Endothelial cell of umbilical vein (primary cell): ENCODE measurements around the gene ERMN. TPM values are rescaled to one million over a fixed set of nuclear protein-coding genes. Genes with fewer than 3 reads are reported as not detected.

Experiments used
- BruUV-seq: library from RNA; stranded (reverse); fragments of 400-500 nt; replicated peaks from 2 replicates; lab custom pipeline; 2021; lab: Mats Ljungman, UMichigan
- CTCF ChIA-PET: fragments of 300-600, 350-600 bp; sonication (Branson Sonifier 250); formaldehyde crosslinking; loops from one replicate; lab custom pipeline; 2021; ENCODE audit warnings: antibody characterized with exemption, inconsistent platforms; lab: Charles Lee
- POLR2A ChIA-PET: fragments of 300-600, 350-600 bp; sonication (Branson Sonifier 250); formaldehyde crosslinking; loops from one replicate; lab custom pipeline; 2021; ENCODE audit warnings: antibody characterized with exemption, inconsistent platforms; lab: Charles Lee
- DNase-seq: peaks from one replicate; pipeline ENCODE4 v3.0.0-alpha.2; 2011; ENCODE audit warnings: low read depth, low spot score
- FAIRE-seq: peaks from 2 replicates; lab custom pipeline; 2011; peaks lifted over from hg19 to GRCh38; lab: Jason Lieb, UNC
- H2AFZ ChIP-seq: 2 replicates; pipeline ENCODE4 v1.6.0; 2012; ENCODE audit warnings: low read depth, low read length, control low read depth, inconsistent platforms
- H3K27ac ChIP-seq: 2 replicates; pipeline ENCODE4 v1.5.1; 2011; ENCODE audit warnings: low read depth, mild to moderate bottlenecking, control low read depth, low read length, moderate library complexity; ENCODE audit not compliant: insufficient read depth
- H3K27me3 ChIP-seq, 2 experiments: 2 replicates each; pipeline versions ENCODE4 v1.6.0 to v1.6.1; 2011; ENCODE audit warnings: low read length in 2 of 2, mixed read lengths in 1 of 2; ENCODE audit not compliant: control insufficient read depth in 2 of 2, insufficient read depth in 2 of 2
- H3K36me3 ChIP-seq, 2 experiments: 2 replicates in 1 of 2; 3 replicates in 1 of 2; pipeline ENCODE4 v1.5.1; 2011; ENCODE audit warnings: low read length in 2 of 2, mild to moderate bottlenecking in 1 of 2, moderate library complexity in 1 of 2; ENCODE audit not compliant: control insufficient read depth in 2 of 2, insufficient read depth in 2 of 2; ENCODE audit errors: extremely low read depth in 1 of 2
- H3K4me1 ChIP-seq: 3 replicates; pipeline ENCODE4 v1.5.1; 2011; ENCODE audit warnings: mild to moderate bottlenecking, low read length; ENCODE audit not compliant: control insufficient read depth, insufficient read depth; ENCODE audit errors: extremely low read depth
- H3K4me2 ChIP-seq: 2 replicates; pipeline ENCODE4 v1.6.1; 2011; ENCODE audit warnings: low read length, control low read depth, mixed read lengths; ENCODE audit not compliant: insufficient read depth
- H3K4me3 ChIP-seq, 3 experiments: fragments of 200-600 bp in 1 of 3; sonication (generic), shearing (Covaris generic) in 1 of 3; replicated peaks in 1 of 3; 2 replicates each; pipeline ENCODE4 v1.5.1; 2011 to 2016; ENCODE audit warnings: control low read depth in 3 of 3, low read length in 3 of 3, mild to moderate bottlenecking in 2 of 3, inconsistent platforms in 1 of 3, low read depth in 1 of 3, moderate library complexity in 1 of 3; ENCODE audit not compliant: insufficient read depth in 1 of 3
- H3K79me2 ChIP-seq: 2 replicates; pipeline ENCODE4 v1.6.0; 2012; ENCODE audit warnings: low read length, inconsistent platforms; ENCODE audit not compliant: control insufficient read depth, insufficient read depth
- H3K9ac ChIP-seq: replicated peaks from 2 replicates; pipeline ENCODE3; 2011; ENCODE audit warnings: low read length, control low read depth; ENCODE audit not compliant: insufficient read depth; ENCODE audit errors: extremely low read depth
- H3K9me1 ChIP-seq: replicated peaks from 3 replicates; pipeline ENCODE4 v1.6.0; 2011; ENCODE audit warnings: mild to moderate bottlenecking, low read length; ENCODE audit not compliant: control insufficient read depth, insufficient read depth; ENCODE audit errors: extremely low read depth
- H3K9me3 ChIP-seq: replicated peaks from 2 replicates; pipeline ENCODE4 v1.5.1; 2012; ENCODE audit warnings: low read length, inconsistent platforms; ENCODE audit not compliant: control insufficient read depth, insufficient read depth
- H4K20me1 ChIP-seq: replicated peaks from 2 replicates; pipeline ENCODE3; 2011; ENCODE audit warnings: mild to moderate bottlenecking, low read length; ENCODE audit not compliant: control insufficient read depth, insufficient read depth; ENCODE audit errors: extremely low read depth
- FOS ChIP-seq: IDR thresholded peaks from 2 replicates; pipeline ENCODE4 v1.6.1; 2011; ENCODE audit warnings: mild to moderate bottlenecking, low read length, moderate library complexity, borderline replicate concordance; ENCODE audit not compliant: insufficient read depth
- GATA2 ChIP-seq: IDR thresholded peaks from 2 replicates; pipeline ENCODE4 v1.7.0; 2011; ENCODE audit warnings: low read depth, mild to moderate bottlenecking, moderate library complexity, mixed read lengths, low read length; ENCODE audit not compliant: insufficient read length, insufficient read depth
- JUN ChIP-seq: IDR thresholded peaks from 2 replicates; pipeline ENCODE4 v1.6.1; 2011; ENCODE audit warnings: borderline replicate concordance, low read depth; ENCODE audit not compliant: insufficient read length, insufficient read depth
- POLR2A ChIP-seq: IDR thresholded peaks from 2 replicates; pipeline ENCODE4 v1.6.1; 2012; ENCODE audit warnings: low read depth, mild to moderate bottlenecking, control low read depth, low read length
- POLR2AphosphoS5 ChIP-seq: IDR thresholded peaks from 2 replicates; pipeline ENCODE4 v1.6.1; 2012; ENCODE audit warnings: low read depth, mild to moderate bottlenecking, control low read depth, low read length, moderate library complexity; ENCODE audit not compliant: insufficient read depth
- dilution Hi-C: fragments of 300-500 bp; cut with MboI; formaldehyde crosslinking; loops from one replicate; pipeline ENCODE4 v1.15.0; 2019; ENCODE audit warnings: low sequenced_read_pairs; ENCODE audit not compliant: extremely low pct_ligation_motif_present
- intact Hi-C: fragments of 100-400 bp; cut with micrococcal nuclease; formaldehyde crosslinking; loops from one replicate; pipeline ENCODE4 v1.10.0; 2022
- polyA plus RNA-seq, 4 experiments: library from polyadenylated mRNA; depleted of rRNA in 3 of 4; stranded (reverse) in 3 of 4; unstranded in 1 of 4; fragments of >200 nt; gene quantifications; 2 replicates each; pipeline versions ENCODE4 v1.2.1 to v1.2.3, GENCODE V29; 2011 to 2012; ENCODE audit warnings: missing spikeins in 1 of 4
- total RNA-seq: library from RNA; stranded (reverse); gene quantifications from 2 replicates; pipeline ENCODE4 v1.2.3, GENCODE V29; 2021
- TF ChIP-seq, protein P1 (sequence below), 2 donors: IDR thresholded peaks; 1 replicate in 1 of 2; 2 replicates in 1 of 2; pipeline ENCODE4 v1.5.1; 2011; ENCODE audit warnings: low read length in 2 of 2, mild to moderate bottlenecking in 2 of 2, moderate library complexity in 2 of 2, control low read depth in 1 of 2, inconsistent platforms in 1 of 2, low read depth in 1 of 2; ENCODE audit not compliant: insufficient read depth in 1 of 2; ENCODE audit errors: extremely low read depth in 1 of 2

Gene ERMN
- total and polyA plus RNA-seq, 2 donors (not counting 3 experiments of a cell fraction or from before 2014, with no cell fraction given): not detected

DNA sequence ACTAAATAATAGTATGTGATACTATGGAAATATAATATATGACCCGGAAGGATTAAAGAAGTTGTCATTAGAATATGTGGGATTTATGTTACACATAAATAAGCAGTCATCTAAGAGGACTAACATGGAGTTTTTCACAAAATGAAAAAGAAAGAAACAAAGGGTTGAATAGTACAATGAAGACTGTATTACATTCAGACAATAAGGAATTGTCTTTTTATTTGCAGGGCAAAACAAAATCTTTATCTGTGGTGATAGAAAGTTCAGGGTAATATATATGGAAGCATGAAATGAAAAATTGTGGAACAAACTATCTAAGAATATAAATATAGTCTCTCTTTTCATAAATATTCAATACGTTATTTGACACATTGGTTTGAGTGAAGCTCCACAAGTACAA, 5.8 kb downstream of the ERMN start:
- DNase-seq (no peak), FAIRE-seq (no peak)
- TF ChIP-seq POLR2A (no peak), FOS (no peak), GATA2 (no peak)
- dilution Hi-C loops: no loop called here
- no TSS peak for BruUV-seq
- Histone ChIP-seq H3K36me3 (no peaks in the 10 kb centered on the region), H3K4me3 (no peak overlapping the region), H3K9me1 (no peaks in the 10 kb centered on the region), H2AFZ (no peak overlapping the region), H3K4me1 (no peaks in the 10 kb centered on the region), H3K79me2 (no peaks in the 10 kb centered on the region), H3K4me2 (no peak overlapping the region), H3K27me3 (peaks cover 0 to 4% of the 10 kb centered on the region in 2 experiments), H3K9ac (no peak overlapping the region), H4K20me1 (no peaks in the 10 kb centered on the region), H3K27ac (no peak overlapping the region), H3K9me3 (no peaks in the 10 kb centered on the region)
- intact Hi-C loops: no loop called here
- POLR2A ChIA-PET: no interaction called here
- CTCF ChIA-PET: interaction anchor here (1.1 to 3.8 kb wide), 4 partner anchors 8 to 17 kb away, joined by 3 to 23 read pairs (median 14); no protein-coding TSS in a partner anchor

DNA sequence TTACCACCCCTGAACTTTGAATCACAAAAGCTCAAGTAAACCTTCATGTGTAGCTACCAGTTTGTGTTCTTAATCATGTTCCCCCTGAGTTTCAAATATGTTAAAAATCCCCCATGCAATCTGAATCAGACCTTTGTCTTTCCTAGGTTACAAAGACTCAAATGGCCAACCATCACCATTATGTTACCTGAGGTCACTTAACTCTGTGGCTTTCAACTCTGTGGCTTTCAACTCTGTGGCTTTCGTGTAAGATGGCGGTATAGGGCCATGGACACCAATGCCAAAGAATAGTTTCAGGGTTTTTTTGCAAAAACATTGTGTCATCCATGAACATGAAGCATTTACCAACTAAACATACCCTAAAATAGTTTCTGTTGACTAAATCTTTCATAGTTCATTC, 6.7 kb downstream of the ERMN start:
- no peaks in the 10 kb centered on the region for H3K4me1 ChIP-seq
- no peaks in the 10 kb centered on the region for H3K79me2 ChIP-seq
- no peak overlapping the region for H3K4me2 ChIP-seq
- BruUV-seq: no TSS peak
- H3K27ac ChIP-seq: no peak overlapping the region
- no peak overlapping the region for H3K9ac ChIP-seq
- no peak overlapping the region for H3K4me3 ChIP-seq
- no peak overlapping the region for H2AFZ ChIP-seq
- POLR2A ChIA-PET: no interaction called here
- FAIRE-seq: no peak
- H3K9me1 ChIP-seq: no peaks in the 10 kb centered on the region
- DNase-seq: no peak
- intact Hi-C loops (no loop called here), dilution Hi-C loops (no loop called here)
- no peaks in the 10 kb centered on the region for H3K9me3 ChIP-seq
- H3K27me3 ChIP-seq: peaks cover 0 to 4% of the 10 kb centered on the region in 2 experiments
- CTCF ChIA-PET: interaction anchor here (0.8 to 3.8 kb wide), 5 partner anchors 9 to 18 kb away, joined by 3 to 23 read pairs (median 5); no protein-coding TSS in a partner anchor
- TF ChIP-seq FOS (no peak), JUN (no peak), POLR2A (no peak), POLR2AphosphoS5 (no peak)
- TF ChIP-seq, protein P1, sequence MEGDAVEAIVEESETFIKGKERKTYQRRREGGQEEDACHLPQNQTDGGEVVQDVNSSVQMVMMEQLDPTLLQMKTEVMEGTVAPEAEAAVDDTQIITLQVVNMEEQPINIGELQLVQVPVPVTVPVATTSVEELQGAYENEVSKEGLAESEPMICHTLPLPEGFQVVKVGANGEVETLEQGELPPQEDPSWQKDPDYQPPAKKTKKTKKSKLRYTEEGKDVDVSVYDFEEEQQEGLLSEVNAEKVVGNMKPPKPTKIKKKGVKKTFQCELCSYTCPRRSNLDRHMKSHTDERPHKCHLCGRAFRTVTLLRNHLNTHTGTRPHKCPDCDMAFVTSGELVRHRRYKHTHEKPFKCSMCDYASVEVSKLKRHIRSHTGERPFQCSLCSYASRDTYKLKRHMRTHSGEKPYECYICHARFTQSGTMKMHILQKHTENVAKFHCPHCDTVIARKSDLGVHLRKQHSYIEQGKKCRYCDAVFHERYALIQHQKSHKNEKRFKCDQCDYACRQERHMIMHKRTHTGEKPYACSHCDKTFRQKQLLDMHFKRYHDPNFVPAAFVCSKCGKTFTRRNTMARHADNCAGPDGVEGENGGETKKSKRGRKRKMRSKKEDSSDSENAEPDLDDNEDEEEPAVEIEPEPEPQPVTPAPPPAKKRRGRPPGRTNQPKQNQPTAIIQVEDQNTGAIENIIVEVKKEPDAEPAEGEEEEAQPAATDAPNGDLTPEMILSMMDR (IDR thresholded peaks at IDR 0.05; ENCODE audit: extremely low read depth in 1 of 2, insufficient read depth in 1 of 2, low read depth in 1 of 2, low read length in 2 of 2): no peak
- no peaks in the 10 kb centered on the region for H3K36me3 ChIP-seq
- H4K20me1 ChIP-seq: no peaks in the 10 kb centered on the region
